Mucosa of stomach (tissue), 1 donor: ENCODE measurements around the gene SLC35F1.

ENCODE experiments used
- H3K27me3 ChIP-seq: one replicate; pipeline ENCODE4 v1.7.0; 2013; ENCODE audit warnings: mild to moderate bottlenecking, low read length; ENCODE audit not compliant: control insufficient read depth, insufficient read depth
- H3K36me3 ChIP-seq: one replicate; pipeline ENCODE4 v1.7.0; 2013; ENCODE audit warnings: low read length; ENCODE audit not compliant: control insufficient read depth, insufficient read depth
- H3K4me1 ChIP-seq: one replicate; pipeline ENCODE4 v1.7.0; 2013; ENCODE audit warnings: mild to moderate bottlenecking, low read length; ENCODE audit not compliant: control insufficient read depth, insufficient read depth
- H3K4me3 ChIP-seq: one replicate; pipeline ENCODE4 v1.7.0; 2013; ENCODE audit warnings: low read length
- H3K9ac ChIP-seq: one replicate; pipeline ENCODE4 v1.7.0; 2013; ENCODE audit warnings: mild to moderate bottlenecking, low read length, moderate library complexity
- H3K9me3 ChIP-seq: one replicate; pipeline ENCODE4 v1.7.0; 2013; ENCODE audit warnings: mild to moderate bottlenecking, low read length, moderate library complexity; ENCODE audit not compliant: control insufficient read depth
- donor health status: Pancreatic carcinoma.

The SLC35F1 gene

DNA sequence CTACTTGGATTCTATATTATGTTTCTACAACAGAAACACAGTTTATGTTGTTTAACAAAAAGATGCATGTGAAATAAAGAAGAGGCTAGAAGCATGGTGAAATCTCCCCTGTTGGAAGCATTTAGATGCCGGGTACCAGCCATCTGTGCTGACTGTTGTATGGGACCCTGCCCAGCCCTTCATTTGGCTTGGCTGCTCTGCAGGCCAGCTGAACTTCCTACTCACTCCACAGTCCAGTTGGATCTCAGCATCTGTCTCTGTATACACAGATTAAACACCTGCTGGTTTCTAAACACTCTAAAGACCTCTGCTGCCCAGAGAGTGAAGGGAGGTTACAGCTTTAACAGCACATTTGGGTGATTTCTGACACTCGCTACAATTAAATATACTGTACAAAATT lies 228.3 kb downstream of the SLC35F1 start:
- H3K9ac ChIP-seq = no peak overlapping the region
- H3K4me1 ChIP-seq = no peaks in the 10 kb centered on the region
- H3K9me3 ChIP-seq = no peaks in the 10 kb centered on the region
- H3K36me3 ChIP-seq = no peaks in the 10 kb centered on the region
- H3K4me3 ChIP-seq = no peak overlapping the region
- H3K27me3 ChIP-seq = no peaks in the 10 kb centered on the region

DNA sequence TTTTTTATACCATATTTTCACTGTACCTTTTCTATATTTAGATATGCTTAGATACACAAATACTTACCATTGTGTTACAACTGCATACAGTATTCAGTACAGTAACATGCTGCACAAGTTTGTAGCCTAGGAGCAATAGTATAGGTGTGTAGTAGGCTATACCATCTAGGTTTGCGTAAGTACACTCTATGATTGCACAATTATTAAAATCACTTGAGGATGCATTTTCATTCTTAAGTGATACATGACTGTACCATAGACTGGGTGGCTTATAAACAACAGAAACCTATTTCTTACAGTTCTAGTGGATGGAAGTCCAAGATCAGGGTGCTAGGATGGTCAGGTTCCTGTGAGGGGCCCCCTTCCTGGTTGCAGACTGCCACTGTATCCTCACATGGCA lies 234.1 kb downstream of the SLC35F1 start:
- no peak overlapping the region for H3K4me3 ChIP-seq
- no peaks in the 10 kb centered on the region for H3K4me1 ChIP-seq
- no peaks in the 10 kb centered on the region for H3K9me3 ChIP-seq
- H3K9ac ChIP-seq = no peak overlapping the region
- no peaks in the 10 kb centered on the region for H3K36me3 ChIP-seq
- no peaks in the 10 kb centered on the region for H3K27me3 ChIP-seq

DNA sequence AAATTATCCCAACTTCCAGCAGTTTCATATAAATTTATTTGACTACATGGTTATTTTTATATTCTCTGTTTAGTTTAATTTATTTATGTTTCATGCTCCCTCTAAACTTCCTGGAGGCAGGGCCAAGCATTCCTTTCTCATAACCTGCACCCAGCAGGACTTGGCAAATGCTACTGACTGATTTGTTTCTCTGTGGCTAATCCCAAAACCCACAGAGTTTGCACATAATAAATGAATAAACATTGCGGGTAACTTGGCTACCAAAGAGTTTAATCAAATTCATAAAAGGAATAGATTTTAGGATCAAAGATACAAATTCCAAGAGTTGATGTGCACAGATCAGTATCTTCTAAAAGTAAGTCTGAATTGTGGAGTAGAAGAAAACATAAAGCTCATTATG lies 239.5 kb downstream of the SLC35F1 start:
- no peaks in the 10 kb centered on the region for H3K9me3 ChIP-seq
- no peak overlapping the region for H3K9ac ChIP-seq
- H3K27me3 ChIP-seq = no peaks in the 10 kb centered on the region
- no peaks in the 10 kb centered on the region for H3K4me1 ChIP-seq
- H3K36me3 ChIP-seq = no peaks in the 10 kb centered on the region
- no peak overlapping the region for H3K4me3 ChIP-seq

DNA sequence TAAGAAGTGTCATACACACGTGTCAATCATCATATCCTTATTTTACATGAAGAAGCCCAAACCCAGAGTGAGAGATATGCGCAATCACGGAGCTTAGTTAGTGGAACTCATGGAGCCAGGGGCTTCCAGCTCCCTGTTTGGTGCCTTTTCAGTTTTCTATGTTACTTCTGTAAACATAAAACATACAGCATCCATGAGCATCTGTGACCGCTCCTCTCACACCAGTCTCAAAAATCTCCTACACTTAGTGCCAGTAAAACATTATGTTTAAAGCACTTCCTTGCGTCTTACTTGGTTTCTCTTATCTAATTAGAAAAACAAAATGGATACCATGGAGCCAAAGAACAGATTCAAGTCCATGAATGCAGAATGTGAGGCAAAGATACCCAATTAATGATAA lies 240.4 kb downstream of the SLC35F1 start:
- Histone ChIP-seq H3K36me3 (no peaks in the 10 kb centered on the region), H3K4me1 (no peaks in the 10 kb centered on the region), H3K4me3 (no peak overlapping the region), H3K27me3 (no peaks in the 10 kb centered on the region), H3K9ac (no peak overlapping the region), H3K9me3 (no peaks in the 10 kb centered on the region)

DNA sequence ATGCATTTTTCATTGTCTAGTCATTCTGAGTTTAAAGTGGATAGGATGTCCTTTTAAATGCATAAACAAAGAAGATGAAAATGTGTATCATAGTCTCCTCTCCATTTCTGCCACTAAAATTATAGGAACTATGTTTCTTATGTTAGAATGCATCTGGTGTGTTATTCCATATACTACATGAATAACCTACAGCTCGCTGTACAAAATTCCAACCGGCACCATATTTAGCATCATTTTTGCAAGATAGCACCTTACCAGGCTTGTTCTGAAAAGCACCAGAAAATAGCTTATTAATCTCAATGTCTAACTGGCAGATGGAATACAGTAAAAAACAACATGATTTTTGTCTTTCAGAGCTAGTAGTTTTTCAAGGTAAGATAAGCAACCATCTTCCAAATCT lies 241.5 kb downstream of the SLC35F1 start:
- H3K9ac ChIP-seq = no peak overlapping the region
- no peak overlapping the region for H3K4me3 ChIP-seq
- H3K9me3 ChIP-seq = no peaks in the 10 kb centered on the region
- H3K4me1 ChIP-seq = no peaks in the 10 kb centered on the region
- no peaks in the 10 kb centered on the region for H3K27me3 ChIP-seq
- no peaks in the 10 kb centered on the region for H3K36me3 ChIP-seq

- Histone ChIP-seq H3K9ac (no peak overlapping the region), H3K4me1 (no peaks in the 10 kb centered on the region), H3K36me3 (no peaks in the 10 kb centered on the region), H3K9me3 (no peaks in the 10 kb centered on the region), H3K27me3 (no peaks in the 10 kb centered on the region), H3K4me3 (no peak overlapping the region)
Measured at GRCh38 chr6:118152524-118152923, 245.5 kb downstream of the SLC35F1 start.

DNA sequence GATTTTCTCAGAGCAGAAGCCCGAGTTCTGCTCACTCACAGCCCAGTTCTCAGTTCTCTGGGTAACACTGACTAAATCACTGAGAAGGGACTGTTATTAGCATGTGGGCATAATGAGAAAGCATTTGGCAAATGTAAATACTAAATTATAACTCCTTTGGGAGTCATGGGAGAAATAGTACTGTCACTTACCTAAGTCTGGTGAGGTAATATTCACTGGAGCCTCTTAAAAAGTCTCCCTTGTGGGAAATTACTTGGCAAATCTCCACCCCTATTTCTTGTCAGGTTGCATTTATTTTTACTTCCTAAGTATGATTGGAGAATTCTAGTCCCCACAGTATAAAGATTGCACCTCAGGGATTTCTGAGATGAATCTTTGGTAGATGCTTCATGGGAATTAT lies 254.3 kb downstream of the SLC35F1 start:
- no peaks in the 10 kb centered on the region for H3K36me3 ChIP-seq

DNA sequence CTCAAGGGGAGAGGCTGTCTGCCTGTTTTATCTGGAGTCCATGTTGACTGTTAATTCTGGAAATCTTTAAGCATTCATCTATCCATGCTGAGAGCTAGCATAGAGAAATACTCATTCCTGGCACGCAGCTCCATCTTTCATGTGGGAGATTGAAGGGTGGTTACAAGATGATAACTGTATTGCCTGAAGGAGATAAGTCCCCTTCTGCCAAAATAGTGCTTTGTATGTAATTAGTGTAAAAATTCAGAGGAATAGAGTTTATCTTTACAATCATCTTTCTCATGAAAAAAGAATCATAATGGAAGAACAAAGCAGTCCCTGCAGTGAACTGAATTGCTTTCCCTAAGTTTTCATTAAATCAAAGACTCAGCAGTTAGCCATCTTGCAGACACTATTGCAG lies 256.5 kb downstream of the SLC35F1 start:
- H3K4me1 ChIP-seq = no peaks in the 10 kb centered on the region
- H3K27me3 ChIP-seq = no peaks in the 10 kb centered on the region
- H3K9ac ChIP-seq = no peak overlapping the region
- no peaks in the 10 kb centered on the region for H3K36me3 ChIP-seq
- no peak overlapping the region for H3K4me3 ChIP-seq
- H3K9me3 ChIP-seq = no peaks in the 10 kb centered on the region

More for the DNA sequence above, 254.3 kb downstream of the SLC35F1 start:
- H3K9ac ChIP-seq = no peak overlapping the region
- no peak overlapping the region for H3K4me3 ChIP-seq
- H3K4me1 ChIP-seq = no peaks in the 10 kb centered on the region
- no peaks in the 10 kb centered on the region for H3K27me3 ChIP-seq
- no peaks in the 10 kb centered on the region for H3K9me3 ChIP-seq

DNA sequence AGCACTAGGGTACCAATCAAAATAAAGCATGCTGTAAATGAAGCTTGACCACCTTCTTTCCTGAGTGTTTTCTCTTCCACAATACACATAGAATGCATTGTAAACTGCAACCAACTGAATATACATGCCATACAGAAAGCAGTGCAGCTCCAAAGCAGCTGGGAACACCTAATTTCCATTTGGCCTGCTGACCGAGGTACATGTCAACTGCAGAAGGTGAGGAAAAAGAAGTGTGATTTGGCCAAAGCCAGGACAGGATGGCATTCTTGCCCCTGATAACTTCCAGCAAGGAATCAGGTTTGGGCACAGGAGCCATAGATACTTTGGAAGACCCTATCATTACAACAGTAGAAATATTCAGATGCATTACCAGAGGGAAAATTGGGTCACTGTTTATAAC lies 258.4 kb downstream of the SLC35F1 start:
- no peak overlapping the region for H3K4me3 ChIP-seq
- no peak overlapping the region for H3K9ac ChIP-seq
- H3K27me3 ChIP-seq = no peaks in the 10 kb centered on the region
- H3K9me3 ChIP-seq = no peaks in the 10 kb centered on the region
- H3K4me1 ChIP-seq = no peaks in the 10 kb centered on the region
- no peaks in the 10 kb centered on the region for H3K36me3 ChIP-seq

DNA sequence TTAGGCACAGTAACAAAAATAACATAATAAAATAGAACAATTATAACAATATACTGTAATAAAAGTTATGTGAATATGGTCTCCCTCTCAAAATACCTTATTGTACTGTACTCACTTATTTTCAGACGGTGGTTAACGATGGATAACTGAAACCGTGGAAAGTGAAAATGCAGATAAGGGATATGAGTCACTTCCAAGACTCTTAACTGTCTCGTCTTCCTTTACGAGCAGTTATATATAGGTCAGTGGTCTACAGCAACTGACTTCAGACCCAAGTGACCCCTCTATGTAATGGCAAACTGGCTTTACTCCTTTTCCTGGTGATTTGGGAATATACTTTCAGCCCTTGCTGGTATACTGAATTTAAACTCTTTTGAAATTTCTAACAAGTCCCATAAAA lies 261.4 kb downstream of the SLC35F1 start:
- Histone ChIP-seq H3K4me3 (no peak overlapping the region), H3K27me3 (no peaks in the 10 kb centered on the region), H3K9ac (no peak overlapping the region), H3K36me3 (no peaks in the 10 kb centered on the region), H3K9me3 (no peaks in the 10 kb centered on the region), H3K4me1 (no peaks in the 10 kb centered on the region)

DNA sequence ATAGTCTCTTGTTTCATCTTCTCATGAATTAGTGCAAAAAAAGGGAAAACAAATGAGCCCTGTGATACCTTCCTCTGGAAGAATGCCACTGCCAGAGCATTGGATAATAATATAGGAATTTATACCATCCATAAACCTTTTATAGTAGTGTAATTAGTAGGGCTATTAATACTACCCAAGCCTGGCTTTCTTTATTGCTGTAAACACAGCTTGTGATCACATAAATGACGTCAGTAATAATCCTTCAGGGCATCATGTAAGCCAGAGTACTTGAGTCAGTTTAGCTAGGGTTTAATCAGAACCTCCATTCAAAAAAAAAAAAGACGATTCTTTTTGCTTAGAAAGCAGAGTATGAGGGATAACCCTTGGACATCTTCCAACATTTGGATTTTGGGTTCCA lies 264.8 kb downstream of the SLC35F1 start:
- H3K36me3 ChIP-seq = no peaks in the 10 kb centered on the region
- H3K4me3 ChIP-seq = no peak overlapping the region
- H3K9me3 ChIP-seq = no peaks in the 10 kb centered on the region
- no peaks in the 10 kb centered on the region for H3K27me3 ChIP-seq
- H3K4me1 ChIP-seq = no peaks in the 10 kb centered on the region
- H3K9ac ChIP-seq = no peak overlapping the region

DNA sequence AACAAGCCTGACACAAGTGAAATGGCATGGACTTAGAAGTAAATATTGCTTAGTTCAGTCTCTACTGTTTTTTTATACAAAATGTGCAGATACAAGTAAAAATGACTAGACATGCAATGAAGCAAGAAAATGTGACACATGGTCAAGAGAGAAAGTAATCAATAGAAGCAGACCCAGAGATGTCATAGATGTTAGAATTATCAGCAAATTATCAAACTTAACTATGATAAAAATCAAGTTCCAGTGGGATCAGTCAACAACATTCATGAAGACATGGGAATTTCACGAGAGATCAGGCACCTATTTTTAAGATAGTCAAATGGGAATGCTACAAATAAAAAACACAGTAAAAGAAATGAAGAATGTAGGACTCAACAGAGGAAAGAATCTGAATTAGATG lies 267.0 kb downstream of the SLC35F1 start:
- Histone ChIP-seq H3K4me3 (no peak overlapping the region), H3K36me3 (no peaks in the 10 kb centered on the region), H3K27me3 (no peaks in the 10 kb centered on the region), H3K9me3 (no peaks in the 10 kb centered on the region), H3K9ac (no peak overlapping the region), H3K4me1 (no peaks in the 10 kb centered on the region)

GRCh38 chr6:118177720-118178119 lies 270.7 kb downstream of the SLC35F1 start:
- Histone ChIP-seq H3K27me3 (no peaks in the 10 kb centered on the region), H3K36me3 (no peaks in the 10 kb centered on the region), H3K4me1 (no peaks in the 10 kb centered on the region), H3K9me3 (no peaks in the 10 kb centered on the region), H3K9ac (no peak overlapping the region), H3K4me3 (no peak overlapping the region)
